ENCODE measurements around the gene TTC19.

GRCh38 chr17:15955793-15956541 is 43.7 kb upstream of the TTC19 start:
- TF ChIP-seq CTCF (tag by site-specific recombination; IDR thresholded peaks at IDR 0.05) = no peak
- no peak for TF ChIP-seq ZNF530 (tag by site-specific recombination; IDR thresholded peaks at IDR 0.05; ENCODE audit: low read depth)
- no peak for TF ChIP-seq ATF2 (tag by site-specific recombination; IDR thresholded peaks at IDR 0.05; ENCODE audit: low read depth)
- no peak for TF ChIP-seq ZNF670 (tag by site-specific recombination; IDR thresholded peaks at IDR 0.05; ENCODE audit: low read depth)
- TF ChIP-seq YY1 (tag by site-specific recombination; IDR thresholded peaks at IDR 0.05) = no peak
- TF ChIP-seq BCL11A (tag by site-specific recombination; IDR thresholded peaks at IDR 0.05; ENCODE audit: low read depth) = no peak
- no peak for TF ChIP-seq ZBTB49 (tag by site-specific recombination; IDR thresholded peaks at IDR 0.05; ENCODE audit: low read depth)
- no peak for TF ChIP-seq ZNF449 (tag by site-specific recombination; IDR thresholded peaks at IDR 0.05)
- no peak for TF ChIP-seq ZNF335 (tag by site-specific recombination; conservative IDR thresholded peaks at IDR 0.05)
- TF ChIP-seq HOXD13 (CRISPR knock-in tag; IDR thresholded peaks at IDR 0.05; ENCODE audit: borderline replicate concordance) = no peak
- TF ChIP-seq SCRT2 (tag by site-specific recombination; IDR thresholded peaks at IDR 0.05) = no peak
- no peak for TF ChIP-seq ZNF37A (tag by site-specific recombination; IDR thresholded peaks at IDR 0.05)
- TF ChIP-seq ZBTB11 (tag by site-specific recombination; conservative IDR thresholded peaks at IDR 0.05; ENCODE audit: low read depth) = no peak
